ENCODE measurements around the gene FERMT3. TPM values are rescaled to one million over a fixed set of nuclear protein-coding genes. Genes with fewer than 3 reads are reported as not detected.
A peak's percentile ranks its signal among the peaks of the same experiment; 100 is the strongest.

The FERMT3 gene
- total RNA-seq, 6 donors from 2014 or later: 33.2 to 119 (median 89.3) TPM

GRCh38 chr11:64258356-64258755 is 51.8 kb downstream of the FERMT3 start:
- peaks cover 0 to 11% (median 4%) of the 10 kb centered on the region in 4 donors for H3K4me1 ChIP-seq
- H3K4me3 ChIP-seq: no peak overlapping the region
- H3K27me3 ChIP-seq: no peaks in the 10 kb centered on the region
- no peak for ATAC-seq (ENCODE audit: low FRiP score in 2 of 2)
- 94 to 95% methylated on average over 9 to 24 of the region's 24 CpGs for WGBS, 2 donors
- no peak overlapping the region for H3K27ac ChIP-seq
- DNase-seq: peak in 1 of 2 donors; percentile 72
- no peak for TF ChIP-seq CTCF (IDR thresholded peaks at IDR 0.05)
- TF ChIP-seq POLR2AphosphoS5 (IDR thresholded peaks at IDR 0.05): no peak
- no peak for TF ChIP-seq EP300 (IDR thresholded peaks at IDR 0.05)
- TF ChIP-seq POLR2A (IDR thresholded peaks at IDR 0.05): no peak
- H3K36me3 ChIP-seq: peaks cover 19 to 89% (median 80%) of the 10 kb centered on the region in 4 donors
- H3K9me3 ChIP-seq: no peaks in the 10 kb centered on the region

GRCh38 chr11:64258946-64259532 is 52.5 kb downstream of the FERMT3 start:
- Histone ChIP-seq H3K36me3 (peaks cover 19 to 96% (median 87%) of the 10 kb centered on the region in 4 donors), H3K9me3 (no peaks in the 10 kb centered on the region), H3K4me1 (peaks cover 0 to 4% (median under 1%) of the 10 kb centered on the region in 4 donors), H3K27me3 (no peaks in the 10 kb centered on the region), H3K27ac (no peak overlapping the region), H3K4me3 (no peak overlapping the region)
- WGBS, 2 donors: 96 to 97% methylated on average over 25 to 31 of the region's 32 CpGs
- no peak for TF ChIP-seq CTCF (IDR thresholded peaks at IDR 0.05)
- no peak for TF ChIP-seq POLR2A (IDR thresholded peaks at IDR 0.05)
- no peak for TF ChIP-seq POLR2AphosphoS5 (IDR thresholded peaks at IDR 0.05)
- TF ChIP-seq EP300 (IDR thresholded peaks at IDR 0.05): no peak
- ATAC-seq (ENCODE audit: low FRiP score in 2 of 2) (no peak), DNase-seq (peak in 1 of 2 donors; percentile 83)

GRCh38 chr11:64259533-64260067 is 53.1 kb downstream of the FERMT3 start:
- Histone ChIP-seq H3K36me3 (peaks cover 19 to 96% (median 85%) of the 10 kb centered on the region in 4 donors), H3K4me3 (no peak overlapping the region), H3K9me3 (no peaks in the 10 kb centered on the region), H3K27me3 (no peaks in the 10 kb centered on the region), H3K4me1 (no peaks in the 10 kb centered on the region), H3K27ac (no peak overlapping the region)
- 88 to 91% methylated on average over 4 of the region's 4 CpGs for WGBS, 2 donors
- TF ChIP-seq POLR2A (IDR thresholded peaks at IDR 0.05) (no peak), EP300 (IDR thresholded peaks at IDR 0.05) (no peak), CTCF (IDR thresholded peaks at IDR 0.05) (no peak), POLR2AphosphoS5 (IDR thresholded peaks at IDR 0.05) (no peak)
- DNase-seq: no peak
- ATAC-seq (ENCODE audit: low FRiP score in 2 of 2): no peak

GRCh38 chr11:64260147-64260708 is 53.7 kb downstream of the FERMT3 start:
- Histone ChIP-seq H3K27me3 (no peaks in the 10 kb centered on the region), H3K36me3 (peaks cover 19 to 96% (median 83%) of the 10 kb centered on the region in 4 donors), H3K9me3 (no peaks in the 10 kb centered on the region), H3K4me1 (no peaks in the 10 kb centered on the region), H3K4me3 (no peak overlapping the region), H3K27ac (no peak overlapping the region)
- no peak for TF ChIP-seq POLR2AphosphoS5 (IDR thresholded peaks at IDR 0.05)
- no peak for TF ChIP-seq CTCF (IDR thresholded peaks at IDR 0.05)
- no peak for TF ChIP-seq EP300 (IDR thresholded peaks at IDR 0.05)
- no peak for TF ChIP-seq POLR2A (IDR thresholded peaks at IDR 0.05)
- no peak for ATAC-seq (ENCODE audit: low FRiP score in 2 of 2)
- DNase-seq: no peak
- 88 to 95% methylated on average over 6 of the region's 6 CpGs for WGBS, 2 donors
